Left renal cortex interstitium (tissue), 4 donors: Measurements from ENCODE around the gene UNK. TPM values are rescaled to one million over a fixed set of nuclear protein-coding genes. Genes with fewer than 3 reads are reported as not detected.

Source experiments
- DNase-seq, 4 donors: peaks; one replicate each; pipeline ENCODE4 v3.0.0-alpha.2; 2013; ENCODE audit warnings: low read depth in 4 of 4, low spot score in 2 of 4, missing footprints in 1 of 4
- polyA plus RNA-seq, 4 donors: library from polyadenylated mRNA; unstranded; fragments of 120-200 nt; gene quantifications; one replicate each; pipeline ENCODE4 v1.2.1, GENCODE V29; 2013; ENCODE audit not compliant: insufficient read length in 4 of 4

The UNK gene, protein sequence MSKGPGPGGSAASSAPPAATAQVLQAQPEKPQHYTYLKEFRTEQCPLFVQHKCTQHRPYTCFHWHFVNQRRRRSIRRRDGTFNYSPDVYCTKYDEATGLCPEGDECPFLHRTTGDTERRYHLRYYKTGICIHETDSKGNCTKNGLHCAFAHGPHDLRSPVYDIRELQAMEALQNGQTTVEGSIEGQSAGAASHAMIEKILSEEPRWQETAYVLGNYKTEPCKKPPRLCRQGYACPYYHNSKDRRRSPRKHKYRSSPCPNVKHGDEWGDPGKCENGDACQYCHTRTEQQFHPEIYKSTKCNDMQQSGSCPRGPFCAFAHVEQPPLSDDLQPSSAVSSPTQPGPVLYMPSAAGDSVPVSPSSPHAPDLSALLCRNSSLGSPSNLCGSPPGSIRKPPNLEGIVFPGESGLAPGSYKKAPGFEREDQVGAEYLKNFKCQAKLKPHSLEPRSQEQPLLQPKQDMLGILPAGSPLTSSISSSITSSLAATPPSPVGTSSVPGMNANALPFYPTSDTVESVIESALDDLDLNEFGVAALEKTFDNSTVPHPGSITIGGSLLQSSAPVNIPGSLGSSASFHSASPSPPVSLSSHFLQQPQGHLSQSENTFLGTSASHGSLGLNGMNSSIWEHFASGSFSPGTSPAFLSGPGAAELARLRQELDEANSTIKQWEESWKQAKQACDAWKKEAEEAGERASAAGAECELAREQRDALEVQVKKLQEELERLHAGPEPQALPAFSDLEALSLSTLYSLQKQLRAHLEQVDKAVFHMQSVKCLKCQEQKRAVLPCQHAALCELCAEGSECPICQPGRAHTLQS
- 10 to 100 TPM; 32.5 to 55.4 (median 44.9) TPM for polyA plus RNA-seq

DNA sequence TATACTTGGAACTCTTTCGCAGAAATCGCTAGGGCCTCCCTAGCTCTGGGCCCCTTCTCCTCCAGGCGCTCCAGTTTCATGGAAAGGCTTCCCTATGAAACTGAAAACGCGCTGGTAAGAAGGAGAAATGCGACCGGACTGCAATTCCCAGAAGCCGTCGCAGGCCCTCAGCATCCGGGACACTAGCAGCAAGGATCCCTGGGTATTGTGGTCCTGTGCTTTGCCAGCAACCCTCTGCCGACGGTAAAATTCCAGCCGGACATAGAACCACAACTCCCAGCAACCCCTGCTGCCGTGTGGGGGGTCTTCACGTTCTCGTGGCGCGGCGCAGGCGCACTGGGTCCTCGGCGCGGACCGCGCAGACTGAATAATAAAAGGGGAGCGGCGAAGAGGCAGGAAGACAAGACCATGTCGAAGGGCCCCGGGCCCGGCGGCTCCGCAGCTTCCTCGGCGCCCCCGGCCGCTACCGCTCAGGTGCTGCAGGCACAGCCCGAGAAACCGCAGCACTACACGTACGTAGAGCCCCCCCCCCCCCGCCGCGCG, at the start of gene UNK:
Gene UNK, plus strand, starts transcription at position 334 of the 543 bp plus-strand sequence. Its CDS starts 75 bp downstream, at position 409.
- DNase-seq = peak; percentile 98 to 99 (median 98)

DNA sequence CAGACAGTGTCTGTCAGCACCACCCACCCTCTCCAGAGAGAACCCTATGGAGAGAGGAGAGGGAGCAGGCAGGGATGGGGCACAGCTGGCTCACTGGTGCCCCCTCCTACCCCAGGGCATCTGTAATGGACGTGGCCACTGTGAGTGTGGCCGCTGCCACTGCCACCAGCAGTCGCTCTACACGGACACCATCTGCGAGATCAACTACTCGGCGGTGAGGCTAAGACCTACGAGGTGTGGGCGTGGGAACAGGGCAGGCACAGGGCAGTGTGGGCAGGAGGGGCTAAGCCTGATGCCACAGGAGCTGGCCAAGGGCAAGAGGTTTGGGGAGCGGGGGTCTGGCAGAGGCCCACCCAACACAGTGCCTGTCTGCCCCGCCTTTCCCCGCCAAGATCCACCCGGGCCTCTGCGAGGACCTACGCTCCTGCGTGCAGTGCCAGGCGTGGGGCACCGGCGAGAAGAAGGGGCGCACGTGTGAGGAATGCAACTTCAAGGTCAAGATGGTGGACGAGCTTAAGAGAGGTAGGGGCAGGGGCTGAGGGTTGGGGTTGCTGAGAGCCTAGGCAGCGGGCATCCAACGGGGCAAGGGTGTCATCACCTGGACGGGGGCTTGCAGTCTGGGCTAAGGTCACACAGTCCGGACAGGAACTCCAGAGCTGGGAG, 48.3 kb upstream of the UNK start:
- no peak for DNase-seq

DNA sequence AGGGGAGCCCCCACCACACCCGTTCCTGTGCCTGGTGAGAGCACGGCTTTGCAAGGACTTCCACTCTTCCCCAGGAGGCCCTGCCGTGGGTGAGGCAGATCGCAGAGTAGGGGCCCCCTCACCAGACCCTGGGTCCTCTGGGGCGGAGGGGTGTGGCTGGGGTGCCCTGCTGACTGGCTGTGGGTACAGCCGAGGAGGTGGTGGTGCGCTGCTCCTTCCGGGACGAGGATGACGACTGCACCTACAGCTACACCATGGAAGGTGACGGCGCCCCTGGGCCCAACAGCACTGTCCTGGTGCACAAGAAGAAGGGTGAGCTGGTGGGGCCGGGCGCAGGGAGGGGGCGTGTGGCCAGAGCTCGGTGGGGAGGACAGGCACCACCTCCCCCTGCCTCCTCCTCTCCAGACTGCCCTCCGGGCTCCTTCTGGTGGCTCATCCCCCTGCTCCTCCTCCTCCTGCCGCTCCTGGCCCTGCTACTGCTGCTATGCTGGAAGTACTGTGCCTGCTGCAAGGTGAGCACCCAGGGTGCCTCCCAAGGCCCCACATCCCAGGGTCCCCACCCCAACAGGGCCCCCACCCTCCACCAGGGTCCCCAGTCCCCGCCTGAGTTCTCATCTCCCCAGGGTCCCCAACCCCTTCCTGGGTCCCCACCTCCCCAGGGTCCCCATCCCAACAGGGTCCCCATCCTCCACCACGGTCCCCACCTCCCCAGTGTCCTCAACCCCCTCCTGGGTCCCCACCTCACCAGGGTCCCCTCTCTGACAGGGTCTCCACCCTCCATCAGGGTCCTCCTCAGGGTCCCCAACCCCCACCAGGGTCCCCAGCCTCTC, 47.3 kb upstream of the UNK start:
- no peak for DNase-seq

DNA sequence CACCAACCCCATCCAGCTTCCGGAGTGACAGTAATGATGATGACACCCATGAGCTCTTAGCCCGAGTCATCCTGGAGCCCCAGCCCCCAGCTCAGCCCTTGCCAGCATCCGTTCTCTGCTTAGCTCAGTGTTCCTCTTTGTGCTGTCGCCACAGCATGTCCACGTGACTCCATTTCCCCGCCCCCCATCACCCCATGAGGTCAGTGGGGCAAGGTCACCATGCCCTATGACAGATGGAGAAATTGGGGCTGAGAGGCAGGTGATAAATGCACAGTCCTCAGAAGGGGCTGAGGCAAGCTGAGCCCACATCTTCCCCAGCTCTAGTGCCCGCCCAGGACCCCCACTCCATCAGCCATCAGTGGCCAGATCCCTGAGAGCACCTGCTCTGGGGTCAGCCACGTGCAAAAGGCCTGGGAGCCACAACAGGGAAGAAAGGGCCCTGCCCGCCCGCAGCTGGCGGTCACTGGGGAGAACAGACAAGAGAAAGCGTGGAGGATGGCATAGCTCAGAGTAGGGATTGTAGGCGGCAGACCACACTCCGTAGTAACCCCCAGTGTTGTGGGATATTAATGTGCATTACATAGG, 46.3 kb upstream of the UNK start:
- no peak for DNase-seq

DNA sequence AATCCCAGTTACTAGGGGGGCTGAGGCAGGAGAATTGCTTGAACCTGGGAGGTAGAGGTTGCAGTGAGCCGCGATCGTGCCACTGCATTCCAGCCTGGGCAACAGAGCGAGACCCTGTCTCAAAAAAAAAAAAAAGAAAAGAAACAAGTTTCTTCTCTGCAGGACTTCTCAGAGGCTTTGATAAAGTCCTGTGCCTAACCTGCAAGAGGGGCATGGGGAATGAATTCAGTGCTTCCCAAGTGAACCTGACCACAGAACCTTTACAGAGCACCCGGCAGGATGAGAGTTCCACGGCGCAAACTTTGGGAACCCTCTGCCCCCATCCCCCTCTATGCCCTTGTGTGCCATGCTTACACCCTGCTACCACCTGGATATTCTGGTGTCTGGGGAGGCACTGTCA, 45.4 kb upstream of the UNK start:
- no peak for DNase-seq

DNA sequence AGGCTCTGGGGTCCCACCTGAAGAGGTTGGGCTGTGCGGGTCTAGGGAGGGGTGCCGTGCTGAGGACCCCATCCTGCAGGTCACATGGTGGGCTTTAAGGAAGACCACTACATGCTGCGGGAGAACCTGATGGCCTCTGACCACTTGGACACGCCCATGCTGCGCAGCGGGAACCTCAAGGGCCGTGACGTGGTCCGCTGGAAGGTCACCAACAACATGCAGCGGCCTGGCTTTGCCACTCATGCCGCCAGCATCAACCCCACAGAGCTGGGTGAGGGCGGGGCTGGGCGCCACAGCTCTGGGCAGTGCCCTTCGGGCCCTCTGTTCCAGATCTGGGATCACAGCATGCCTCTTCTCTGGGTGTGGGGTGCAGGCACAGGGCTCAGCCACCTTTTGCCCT, 44.8 kb upstream of the UNK start:
- DNase-seq = no peak

DNA sequence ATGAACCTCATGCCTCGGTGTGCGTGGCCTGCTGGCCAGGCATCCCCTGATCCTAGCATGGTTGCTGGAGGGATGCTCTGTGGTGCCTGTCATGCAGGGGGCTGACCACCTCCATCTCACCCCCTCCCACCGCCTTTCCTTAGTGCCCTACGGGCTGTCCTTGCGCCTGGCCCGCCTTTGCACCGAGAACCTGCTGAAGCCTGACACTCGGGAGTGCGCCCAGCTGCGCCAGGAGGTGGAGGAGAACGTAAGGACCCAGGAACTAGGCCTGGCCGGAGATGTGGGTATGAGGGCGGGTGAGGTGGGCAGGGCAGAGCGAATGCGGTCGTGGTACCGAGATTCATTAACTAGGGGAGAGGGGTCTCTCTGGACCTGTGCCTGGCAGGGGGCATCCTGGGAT, 44.4 kb upstream of the UNK start:
- no peak for DNase-seq

DNA sequence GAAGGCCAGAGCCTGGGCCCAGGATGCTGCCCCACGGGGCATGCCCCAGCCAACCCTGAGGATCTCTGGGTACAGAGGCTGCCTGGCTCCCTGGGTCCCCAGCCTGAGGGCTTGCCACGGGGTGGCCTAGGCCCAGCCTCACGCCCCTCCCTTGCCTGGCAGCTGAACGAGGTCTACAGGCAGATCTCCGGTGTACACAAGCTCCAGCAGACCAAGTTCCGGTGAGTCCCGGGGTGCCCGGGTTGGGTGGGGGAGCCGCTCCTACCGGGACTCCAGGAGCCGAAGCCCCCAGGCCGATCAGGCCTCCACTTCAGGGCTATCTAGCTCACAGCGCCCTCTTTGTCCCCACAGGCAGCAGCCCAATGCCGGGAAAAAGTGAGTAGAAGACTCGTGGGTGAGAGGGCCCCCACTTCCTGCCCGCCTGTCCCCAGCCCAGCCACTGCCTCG, 44.0 kb upstream of the UNK start:
- DNase-seq = no peak

DNA sequence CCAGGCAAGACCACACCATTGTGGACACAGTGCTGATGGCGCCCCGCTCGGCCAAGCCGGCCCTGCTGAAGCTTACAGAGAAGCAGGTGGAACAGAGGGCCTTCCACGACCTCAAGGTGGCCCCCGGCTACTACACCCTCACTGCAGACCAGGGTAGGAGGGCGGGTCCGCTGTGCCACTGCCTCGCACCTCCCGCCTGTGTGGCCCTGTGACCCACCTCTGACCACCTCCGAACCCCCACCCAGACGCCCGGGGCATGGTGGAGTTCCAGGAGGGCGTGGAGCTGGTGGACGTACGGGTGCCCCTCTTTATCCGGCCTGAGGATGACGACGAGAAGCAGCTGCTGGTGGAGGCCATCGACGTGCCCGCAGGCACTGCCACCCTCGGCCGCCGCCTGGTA, 42.3 kb upstream of the UNK start:
- no peak for DNase-seq

DNA sequence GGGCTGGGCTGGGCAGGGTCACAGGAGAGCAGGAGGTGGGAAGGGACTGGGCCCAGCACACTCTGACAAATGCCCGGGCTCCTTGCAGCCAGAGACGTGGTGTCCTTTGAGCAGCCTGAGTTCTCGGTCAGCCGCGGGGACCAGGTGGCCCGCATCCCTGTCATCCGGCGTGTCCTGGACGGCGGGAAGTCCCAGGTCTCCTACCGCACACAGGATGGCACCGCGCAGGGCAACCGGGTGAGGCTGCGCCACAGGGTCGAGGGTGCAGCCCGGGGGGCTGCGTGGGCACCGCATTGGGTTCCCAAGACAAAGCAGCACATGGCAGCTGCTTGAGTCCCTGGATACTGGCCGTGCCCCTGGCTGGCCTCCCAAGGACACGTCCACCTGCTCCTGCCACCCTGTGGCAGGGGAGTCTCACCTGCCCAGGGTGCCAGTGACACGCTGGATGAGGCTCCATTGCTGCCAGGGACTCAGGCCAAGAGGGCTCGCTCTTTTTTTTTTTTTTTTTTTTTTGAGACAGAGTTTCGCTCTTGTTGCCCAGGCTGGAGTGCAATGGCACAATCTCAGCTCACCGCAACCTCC, 40.9 kb upstream of the UNK start:
- no peak for DNase-seq

DNA sequence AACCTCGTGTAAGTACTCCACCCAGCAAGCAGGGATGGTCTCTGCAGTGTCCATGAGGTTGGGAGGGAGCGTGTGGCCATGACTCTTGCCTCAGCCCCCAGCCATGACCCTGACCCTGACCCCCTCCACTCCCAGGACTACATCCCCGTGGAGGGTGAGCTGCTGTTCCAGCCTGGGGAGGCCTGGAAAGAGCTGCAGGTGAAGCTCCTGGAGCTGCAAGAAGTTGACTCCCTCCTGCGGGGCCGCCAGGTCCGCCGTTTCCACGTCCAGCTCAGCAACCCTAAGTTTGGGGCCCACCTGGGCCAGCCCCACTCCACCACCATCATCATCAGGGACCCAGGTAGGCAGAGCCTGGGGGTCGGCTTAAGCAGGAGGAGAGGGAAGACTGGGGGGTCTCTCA, 35.9 kb upstream of the UNK start:
- no peak for DNase-seq

DNA sequence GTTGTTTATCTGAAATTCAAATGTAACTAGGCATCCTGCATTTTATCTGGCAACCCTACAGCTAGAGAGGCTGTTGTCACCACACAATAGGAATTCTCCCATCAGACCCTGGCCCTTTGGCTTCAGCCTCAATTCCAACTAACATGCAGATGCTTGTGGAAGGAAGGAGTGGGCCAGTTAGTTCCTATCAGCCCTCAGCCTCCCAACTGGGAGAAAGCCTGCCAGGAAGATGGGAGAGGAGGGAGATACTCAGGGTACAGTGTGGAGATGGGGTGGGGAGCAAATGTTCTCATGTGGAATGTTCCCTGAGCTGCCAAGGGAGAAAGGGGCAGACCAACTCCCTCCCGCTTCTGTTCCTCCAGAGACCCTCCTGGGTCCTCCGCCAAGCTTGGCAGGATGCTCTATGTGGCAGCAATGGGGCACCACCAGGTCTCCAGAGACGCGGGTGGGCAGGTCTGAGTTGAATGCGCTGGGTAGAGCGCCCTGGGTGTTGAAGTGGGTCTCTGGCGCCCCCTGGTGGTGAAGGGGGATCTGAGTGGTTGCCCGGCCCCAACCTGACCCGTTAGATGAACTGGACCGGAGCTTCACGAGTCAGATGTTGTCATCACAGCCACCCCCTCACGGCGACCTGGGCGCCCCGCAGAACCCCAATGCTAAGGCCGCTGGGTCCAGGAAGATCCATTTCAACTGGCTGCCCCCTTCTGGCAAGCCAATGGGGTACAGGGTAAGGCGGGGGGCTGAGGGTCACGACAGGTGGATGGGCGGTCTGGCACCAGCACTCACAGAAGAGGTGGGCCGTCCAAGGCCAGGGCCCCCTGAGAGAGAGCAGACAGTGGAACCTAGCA, 34.8 kb upstream of the UNK start:
- no peak for DNase-seq

DNA sequence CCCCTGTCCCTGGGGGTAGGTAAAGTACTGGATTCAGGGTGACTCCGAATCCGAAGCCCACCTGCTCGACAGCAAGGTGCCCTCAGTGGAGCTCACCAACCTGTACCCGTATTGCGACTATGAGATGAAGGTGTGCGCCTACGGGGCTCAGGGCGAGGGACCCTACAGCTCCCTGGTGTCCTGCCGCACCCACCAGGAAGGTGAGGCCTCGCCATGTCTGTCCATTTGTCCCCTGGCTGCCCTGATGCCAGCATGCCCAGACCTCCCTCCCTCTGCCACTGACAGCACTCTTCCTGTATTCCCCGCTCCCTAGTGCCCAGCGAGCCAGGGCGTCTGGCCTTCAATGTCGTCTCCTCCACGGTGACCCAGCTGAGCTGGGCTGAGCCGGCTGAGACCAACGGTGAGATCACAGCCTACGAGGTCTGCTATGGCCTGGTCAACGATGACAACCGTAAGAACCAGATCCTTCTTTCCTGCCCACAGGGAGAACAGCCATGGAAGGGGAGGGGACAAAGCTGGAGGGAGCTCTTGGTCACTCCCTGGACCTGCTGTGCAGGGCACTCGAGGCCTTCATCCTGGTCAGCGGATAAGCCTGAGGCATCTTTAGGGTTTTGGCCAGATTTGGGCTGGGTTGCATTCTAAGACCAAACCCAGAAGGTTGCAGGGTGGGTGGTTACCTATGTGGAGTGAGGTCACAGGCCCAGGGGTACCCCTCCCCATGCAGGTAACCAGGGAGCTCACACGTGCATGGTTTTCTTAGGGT, 33.8 kb upstream of the UNK start:
- no peak for DNase-seq

DNA sequence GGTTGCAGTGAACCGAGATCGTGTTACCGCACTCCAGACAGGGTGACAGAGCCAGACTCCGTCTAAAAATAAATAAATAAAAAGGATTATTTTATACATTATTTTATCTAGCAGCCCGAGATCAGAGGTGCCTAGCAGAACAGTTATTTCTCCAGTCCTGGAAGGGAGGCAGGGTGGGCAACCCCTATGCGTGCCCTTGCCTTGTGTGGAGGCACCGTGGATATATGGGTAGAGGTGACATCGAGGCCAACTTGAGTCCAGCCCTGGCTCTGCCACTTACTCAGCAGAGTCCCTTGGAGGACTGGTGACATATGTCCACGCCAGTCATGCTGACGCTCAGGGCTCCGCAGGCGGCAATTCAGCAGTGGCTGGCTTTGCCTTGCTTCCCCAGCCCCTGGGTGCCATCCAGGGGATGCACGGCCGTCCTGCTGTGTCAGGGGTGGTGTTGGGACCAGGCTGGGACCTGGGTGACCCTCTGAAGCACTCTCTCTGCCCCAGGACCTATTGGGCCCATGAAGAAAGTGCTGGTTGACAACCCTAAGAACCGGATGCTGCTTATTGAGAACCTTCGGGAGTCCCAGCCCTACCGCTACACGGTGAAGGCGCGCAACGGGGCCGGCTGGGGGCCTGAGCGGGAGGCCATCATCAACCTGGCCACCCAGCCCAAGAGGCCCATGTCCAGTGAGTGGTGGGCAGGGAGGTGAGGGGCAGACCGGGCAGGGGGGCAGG, 32.8 kb upstream of the UNK start:
- DNase-seq = no peak

DNA sequence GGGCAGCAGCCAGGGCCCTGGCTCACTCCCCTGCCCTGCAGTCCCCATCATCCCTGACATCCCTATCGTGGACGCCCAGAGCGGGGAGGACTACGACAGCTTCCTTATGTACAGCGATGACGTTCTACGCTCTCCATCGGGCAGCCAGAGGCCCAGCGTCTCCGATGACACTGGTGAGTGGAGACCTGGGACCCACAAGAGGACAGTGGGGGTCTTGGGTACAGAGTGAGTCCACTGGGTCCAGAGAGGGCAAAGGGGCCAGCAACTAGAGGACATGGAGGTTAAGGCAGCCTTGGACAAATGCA, 32.2 kb upstream of the UNK start:
- DNase-seq = no peak

DNA sequence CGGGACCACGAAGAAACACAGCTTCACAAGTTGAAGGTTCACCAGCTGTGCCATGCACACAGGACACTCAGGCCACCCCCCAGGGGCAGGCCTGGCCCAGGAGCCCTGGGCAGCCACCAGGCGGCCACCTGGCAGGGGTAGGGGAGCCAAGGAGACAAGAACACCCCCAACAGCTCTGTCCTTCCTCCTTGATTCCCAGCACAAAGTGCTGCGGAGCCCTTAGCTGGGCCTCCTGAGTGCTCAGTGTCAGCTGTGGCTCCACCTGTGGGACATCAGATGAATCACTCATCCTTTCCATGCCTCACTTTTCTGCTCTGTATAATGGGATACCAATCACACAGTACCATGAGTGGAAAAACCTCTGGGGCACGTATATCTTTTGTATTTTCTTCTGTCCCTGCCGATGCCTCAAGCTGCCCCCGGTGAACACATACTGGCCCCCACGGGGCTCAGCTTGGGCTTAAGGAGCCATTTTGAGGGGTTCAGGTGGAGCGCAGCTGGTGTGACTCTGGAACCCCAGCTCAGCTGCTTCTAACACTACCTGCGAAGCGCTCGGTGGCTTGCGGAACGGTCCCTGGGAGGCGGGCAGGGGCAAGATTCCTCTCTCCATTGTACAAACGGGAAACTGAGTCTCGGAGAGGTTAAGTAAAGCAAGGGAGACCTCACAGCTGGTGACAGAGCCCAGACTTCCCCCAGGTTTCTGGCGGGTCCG, 31.6 kb upstream of the UNK start:
- DNase-seq = no peak
